ENCODE measurements around the gene ZFPL1. TPM values are rescaled to one million over a fixed set of nuclear protein-coding genes. Genes with fewer than 3 reads are reported as not detected.

Gene ZFPL1
- total and polyA plus RNA-seq, 9 of the 15 experiments (the other 6 are each of a cell fraction or from before 2014, with no cell fraction given): 3.7 to 37.5 (median 22.7) TPM

GRCh38 chr11:65111744-65112545, 27.9 kb downstream of the ZFPL1 start, which contains the start of gene TM7SF2 (continued):
- TF ChIP-seq FIP1L1 (IDR thresholded peaks at IDR 0.05; ENCODE audit: low read depth, low read length, poor library complexity, severe bottlenecking): peak; percentile 52
- TF ChIP-seq ZC3H8 (IDR thresholded peaks at IDR 0.05): no peak
- no peak for TF ChIP-seq BRF2 (IDR thresholded peaks at IDR 0.05; ENCODE audit: borderline replicate concordance, insufficient read depth, insufficient read length)
- TF ChIP-seq ESRRA (IDR thresholded peaks at IDR 0.05; ENCODE audit: borderline replicate concordance, low read depth): no peak
- peak; percentile 78 for TF ChIP-seq MYNN (IDR thresholded peaks at IDR 0.05)
- no peak for TF ChIP-seq MYNN (CRISPR knock-in tag; IDR thresholded peaks at IDR 0.05)
- 0 out of 2 replicates have a peak, but pooled peaks have one; percentile 9 for TF ChIP-seq ZNF717 (CRISPR knock-in tag; IDR thresholded peaks at IDR 0.05)
- TF ChIP-seq, protein P1, sequence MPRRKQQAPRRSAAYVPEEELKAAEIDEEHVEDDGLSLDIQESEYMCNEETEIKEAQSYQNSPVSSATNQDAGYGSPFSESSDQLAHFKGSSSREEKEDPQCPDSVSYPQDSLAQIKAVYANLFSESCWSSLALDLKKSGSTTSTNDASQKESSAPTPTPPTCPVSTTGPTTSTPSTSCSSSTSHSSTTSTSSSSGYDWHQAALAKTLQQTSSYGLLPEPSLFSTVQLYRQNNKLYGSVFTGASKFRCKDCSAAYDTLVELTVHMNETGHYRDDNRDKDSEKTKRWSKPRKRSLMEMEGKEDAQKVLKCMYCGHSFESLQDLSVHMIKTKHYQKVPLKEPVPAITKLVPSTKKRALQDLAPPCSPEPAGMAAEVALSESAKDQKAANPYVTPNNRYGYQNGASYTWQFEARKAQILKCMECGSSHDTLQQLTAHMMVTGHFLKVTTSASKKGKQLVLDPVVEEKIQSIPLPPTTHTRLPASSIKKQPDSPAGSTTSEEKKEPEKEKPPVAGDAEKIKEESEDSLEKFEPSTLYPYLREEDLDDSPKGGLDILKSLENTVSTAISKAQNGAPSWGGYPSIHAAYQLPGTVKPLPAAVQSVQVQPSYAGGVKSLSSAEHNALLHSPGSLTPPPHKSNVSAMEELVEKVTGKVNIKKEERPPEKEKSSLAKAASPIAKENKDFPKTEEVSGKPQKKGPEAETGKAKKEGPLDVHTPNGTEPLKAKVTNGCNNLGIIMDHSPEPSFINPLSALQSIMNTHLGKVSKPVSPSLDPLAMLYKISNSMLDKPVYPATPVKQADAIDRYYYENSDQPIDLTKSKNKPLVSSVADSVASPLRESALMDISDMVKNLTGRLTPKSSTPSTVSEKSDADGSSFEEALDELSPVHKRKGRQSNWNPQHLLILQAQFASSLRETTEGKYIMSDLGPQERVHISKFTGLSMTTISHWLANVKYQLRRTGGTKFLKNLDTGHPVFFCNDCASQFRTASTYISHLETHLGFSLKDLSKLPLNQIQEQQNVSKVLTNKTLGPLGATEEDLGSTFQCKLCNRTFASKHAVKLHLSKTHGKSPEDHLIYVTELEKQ (CRISPR knock-in tag; IDR thresholded peaks at IDR 0.05): no peak
- TF ChIP-seq PCBP1 (IDR thresholded peaks at IDR 0.05; ENCODE audit: low read depth, low read length, poor library complexity, severe bottlenecking): peak; percentile 4
- no peak for TF ChIP-seq ARID3B (CRISPR knock-in tag; IDR thresholded peaks at IDR 0.05; ENCODE audit: borderline replicate concordance)
- 0 out of 2 replicates have a peak, but pooled peaks have one; percentile 10 for TF ChIP-seq ZFPM2 (CRISPR knock-in tag; IDR thresholded peaks at IDR 0.05)
- no peak for TF ChIP-seq YBX1 (IDR thresholded peaks at IDR 0.05)
- no peak for TF ChIP-seq DNMT1 (IDR thresholded peaks at IDR 0.05)
- no peak for TF ChIP-seq ZNF197 (CRISPR knock-in tag; IDR thresholded peaks at IDR 0.05; ENCODE audit: low read depth)
- no peak for TF ChIP-seq ATF2 (CRISPR knock-in tag; IDR thresholded peaks at IDR 0.05)
- no peak for TF ChIP-seq HNRNPH1 (optimal IDR thresholded peaks at IDR 0.05; ENCODE audit: low read depth, low read length)
- no peak for TF ChIP-seq ZNF764 (CRISPR knock-in tag; IDR thresholded peaks at IDR 0.05; ENCODE audit: low read depth)
- no peak for TF ChIP-seq HDAC3 (IDR thresholded peaks at IDR 0.05; ENCODE audit: borderline replicate concordance, partially characterized antibody)
- TF ChIP-seq, protein P2, sequence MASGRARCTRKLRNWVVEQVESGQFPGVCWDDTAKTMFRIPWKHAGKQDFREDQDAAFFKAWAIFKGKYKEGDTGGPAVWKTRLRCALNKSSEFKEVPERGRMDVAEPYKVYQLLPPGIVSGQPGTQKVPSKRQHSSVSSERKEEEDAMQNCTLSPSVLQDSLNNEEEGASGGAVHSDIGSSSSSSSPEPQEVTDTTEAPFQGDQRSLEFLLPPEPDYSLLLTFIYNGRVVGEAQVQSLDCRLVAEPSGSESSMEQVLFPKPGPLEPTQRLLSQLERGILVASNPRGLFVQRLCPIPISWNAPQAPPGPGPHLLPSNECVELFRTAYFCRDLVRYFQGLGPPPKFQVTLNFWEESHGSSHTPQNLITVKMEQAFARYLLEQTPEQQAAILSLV (tag; IDR thresholded peaks at IDR 0.05): no peak
- TF ChIP-seq SRSF7 (optimal IDR thresholded peaks at IDR 0.05; ENCODE audit: low read depth, low read length): no peak

Measured in K562 (cell line).